ENCODE measurements around the gene SKAP1.

DNA sequence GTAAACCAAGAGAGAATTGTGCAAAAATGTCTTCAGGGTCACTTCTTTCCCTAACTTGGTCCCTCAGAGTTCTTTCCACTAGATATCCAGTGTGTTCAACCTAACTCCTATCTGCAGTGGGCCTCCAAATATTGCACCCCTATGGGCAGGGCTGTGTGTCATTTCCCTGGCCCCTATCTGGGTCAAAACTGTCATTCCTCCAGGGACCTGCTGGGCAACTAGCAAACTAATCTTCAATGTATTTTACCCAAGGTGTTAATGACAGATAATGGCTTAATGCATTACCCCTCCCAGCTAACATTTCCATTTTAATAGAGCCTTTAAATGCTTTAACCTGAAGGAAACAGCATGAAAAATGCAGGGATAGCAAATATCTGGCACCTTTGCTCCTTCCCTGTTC, 25.8 kb upstream of the SKAP1 start:
- TF ChIP-seq CTCF (IDR thresholded peaks at IDR 0.05; ENCODE audit: insufficient read depth, low read length), result no peak
- TF ChIP-seq, protein P1, sequence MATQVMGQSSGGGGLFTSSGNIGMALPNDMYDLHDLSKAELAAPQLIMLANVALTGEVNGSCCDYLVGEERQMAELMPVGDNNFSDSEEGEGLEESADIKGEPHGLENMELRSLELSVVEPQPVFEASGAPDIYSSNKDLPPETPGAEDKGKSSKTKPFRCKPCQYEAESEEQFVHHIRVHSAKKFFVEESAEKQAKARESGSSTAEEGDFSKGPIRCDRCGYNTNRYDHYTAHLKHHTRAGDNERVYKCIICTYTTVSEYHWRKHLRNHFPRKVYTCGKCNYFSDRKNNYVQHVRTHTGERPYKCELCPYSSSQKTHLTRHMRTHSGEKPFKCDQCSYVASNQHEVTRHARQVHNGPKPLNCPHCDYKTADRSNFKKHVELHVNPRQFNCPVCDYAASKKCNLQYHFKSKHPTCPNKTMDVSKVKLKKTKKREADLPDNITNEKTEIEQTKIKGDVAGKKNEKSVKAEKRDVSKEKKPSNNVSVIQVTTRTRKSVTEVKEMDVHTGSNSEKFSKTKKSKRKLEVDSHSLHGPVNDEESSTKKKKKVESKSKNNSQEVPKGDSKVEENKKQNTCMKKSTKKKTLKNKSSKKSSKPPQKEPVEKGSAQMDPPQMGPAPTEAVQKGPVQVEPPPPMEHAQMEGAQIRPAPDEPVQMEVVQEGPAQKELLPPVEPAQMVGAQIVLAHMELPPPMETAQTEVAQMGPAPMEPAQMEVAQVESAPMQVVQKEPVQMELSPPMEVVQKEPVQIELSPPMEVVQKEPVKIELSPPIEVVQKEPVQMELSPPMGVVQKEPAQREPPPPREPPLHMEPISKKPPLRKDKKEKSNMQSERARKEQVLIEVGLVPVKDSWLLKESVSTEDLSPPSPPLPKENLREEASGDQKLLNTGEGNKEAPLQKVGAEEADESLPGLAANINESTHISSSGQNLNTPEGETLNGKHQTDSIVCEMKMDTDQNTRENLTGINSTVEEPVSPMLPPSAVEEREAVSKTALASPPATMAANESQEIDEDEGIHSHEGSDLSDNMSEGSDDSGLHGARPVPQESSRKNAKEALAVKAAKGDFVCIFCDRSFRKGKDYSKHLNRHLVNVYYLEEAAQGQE (IDR thresholded peaks at IDR 0.05; ENCODE audit: insufficient replicate concordance, low read depth), result no peak
- TF ChIP-seq GABPA (IDR thresholded peaks at IDR 0.05; ENCODE audit: low read depth), result no peak

All from HL-60 (cell line).